IPS-11a (cell line): ENCODE results near the gene PLXNB1.

ENCODE experiments used
- H3K4me3 ChIP-seq: one replicate; pipeline ENCODE4 v1.5.1; 2013; ENCODE audit warnings: low read depth, low read length, control low read depth

PLXNB1 gene

GRCh38 chr3:48420561-48420960, 9.3 kb downstream of the PLXNB1 start:
- no peak overlapping the region for H3K4me3 ChIP-seq

DNA sequence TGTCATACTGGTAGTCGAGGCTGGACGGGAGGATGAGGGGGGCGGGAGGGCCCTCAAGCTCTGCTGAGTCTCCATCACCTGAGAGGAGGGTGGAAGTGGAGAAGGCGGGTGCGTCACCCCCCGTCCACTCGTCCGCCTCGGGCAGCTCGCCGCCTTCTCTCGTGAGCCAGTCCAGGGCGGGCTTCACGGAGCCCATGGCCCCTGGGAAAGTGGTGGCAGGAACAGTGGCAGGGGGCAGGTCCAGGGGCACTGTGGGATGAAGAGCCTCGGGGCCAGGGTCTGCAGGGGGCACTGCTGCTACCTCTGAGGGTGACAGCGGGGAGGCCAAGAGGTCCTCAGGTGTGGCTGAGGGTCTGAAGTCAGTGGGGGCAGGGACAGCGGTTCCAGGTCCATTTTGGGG, 10.3 kb downstream of the PLXNB1 start:
- no peak overlapping the region for H3K4me3 ChIP-seq

DNA sequence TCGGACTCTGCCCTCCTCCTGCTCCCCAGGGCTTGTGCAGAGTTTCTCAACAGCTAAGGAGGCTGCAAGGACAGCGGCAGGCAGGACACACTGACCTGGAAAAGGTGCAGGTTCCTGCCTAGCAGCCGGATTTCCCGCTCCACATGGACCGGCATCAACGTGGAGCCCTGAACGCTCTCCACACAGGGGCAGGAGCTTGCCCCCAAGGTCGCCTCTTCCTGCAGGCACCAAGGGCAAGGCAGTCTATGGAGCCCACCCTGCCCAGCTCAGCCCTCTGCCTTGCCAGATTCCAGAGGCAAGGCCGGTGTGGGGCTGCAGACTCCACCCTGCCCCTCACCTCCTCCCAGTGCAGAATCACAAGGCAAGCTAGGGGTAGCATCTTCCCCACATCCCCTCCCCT, 10.7 kb downstream of the PLXNB1 start:
- H3K4me3 ChIP-seq = no peak overlapping the region

DNA sequence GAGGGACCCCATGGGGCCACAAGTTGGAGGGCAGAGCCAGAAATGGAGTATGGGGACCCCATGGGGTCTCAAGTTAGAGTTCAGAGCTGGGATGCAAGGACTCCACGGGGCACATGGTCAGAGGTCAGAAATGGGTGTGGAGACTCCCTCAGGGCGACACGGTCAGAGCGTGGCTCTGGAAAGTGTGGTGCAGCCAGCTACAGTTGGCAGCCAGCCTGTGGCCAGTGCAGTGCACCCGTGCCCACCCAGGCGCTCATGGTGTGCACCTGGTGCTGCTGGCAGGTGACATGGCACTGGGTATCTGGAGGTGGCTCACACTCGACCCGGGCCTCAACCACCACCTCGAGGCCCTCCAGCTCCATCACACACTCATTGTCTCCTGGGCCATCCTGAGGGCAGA, 11.2 kb downstream of the PLXNB1 start:
- H3K4me3 ChIP-seq = no peak overlapping the region

GRCh38 chr3:48418140-48418539, 11.7 kb downstream of the PLXNB1 start:
- H3K4me3 ChIP-seq = no peak overlapping the region

DNA sequence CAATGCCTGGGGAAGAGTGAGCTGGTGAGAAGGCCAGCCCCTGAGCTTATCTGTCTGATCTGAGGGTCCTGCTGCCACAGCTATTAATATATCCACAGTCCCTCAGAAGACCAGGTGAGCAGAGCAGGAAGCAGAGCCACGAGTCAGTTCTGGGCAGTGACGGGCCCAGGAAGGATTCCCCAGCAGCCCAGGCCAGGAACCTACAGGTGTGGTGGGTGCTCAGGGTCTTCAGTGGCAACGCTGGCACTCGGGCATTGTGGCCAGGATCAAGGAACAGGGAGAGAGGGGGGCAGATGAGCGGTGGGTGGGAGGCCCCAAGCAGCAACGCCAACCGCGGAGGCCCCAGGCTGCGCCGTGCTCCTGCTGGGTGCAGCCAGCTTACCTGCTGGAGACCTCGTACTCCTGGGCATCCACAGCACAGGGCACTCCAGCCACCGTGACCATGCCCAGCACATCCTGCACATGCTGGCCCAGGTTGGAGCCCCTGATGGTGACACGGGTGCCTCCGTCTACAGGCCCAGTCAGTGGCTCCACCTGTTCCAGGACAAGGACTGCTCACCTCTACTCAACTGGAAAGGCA, 12.3 kb downstream of the PLXNB1 start:
- H3K4me3 ChIP-seq = no peak overlapping the region

GRCh38 chr3:48416546-48416945, 13.3 kb downstream of the PLXNB1 start:
- H3K4me3 ChIP-seq = no peak overlapping the region

- no peak overlapping the region for H3K4me3 ChIP-seq
These were observed 13.8 kb downstream of the PLXNB1 start for GRCh38 chr3:48416091-48416505.

DNA sequence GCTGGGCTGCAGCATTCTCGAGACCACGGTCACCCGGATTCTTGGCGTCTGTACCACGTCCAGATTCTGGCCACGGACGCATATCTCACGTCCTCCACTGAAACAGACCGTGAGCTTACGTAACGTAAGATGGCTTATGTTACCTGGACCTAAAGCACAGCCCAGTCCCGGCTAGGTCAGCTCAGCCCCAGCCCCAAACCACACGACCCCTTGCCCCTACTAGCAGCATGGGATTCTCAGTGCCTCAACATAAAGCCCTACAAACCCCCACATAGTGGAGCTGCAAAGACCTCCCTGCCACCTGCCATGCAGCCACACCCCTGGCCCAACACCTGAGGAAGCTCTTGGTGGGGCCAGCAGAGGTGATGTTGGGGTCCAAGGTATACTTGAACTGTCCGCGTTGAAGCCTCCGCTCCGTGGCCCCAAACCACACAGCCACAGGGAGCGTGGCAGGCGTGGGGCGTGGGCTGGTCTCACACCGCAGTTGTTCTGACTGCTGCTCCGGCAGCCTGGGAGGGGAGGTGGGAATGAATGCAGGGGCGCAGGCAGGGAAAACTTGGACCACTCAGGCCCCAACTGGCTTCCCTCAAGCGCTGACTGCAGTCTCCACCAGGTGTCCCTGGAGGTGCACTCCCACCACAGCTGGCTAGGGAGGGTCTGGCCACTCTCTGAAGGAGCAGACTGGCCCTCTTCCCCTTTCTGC, 14.5 kb downstream of the PLXNB1 start:
- no peak overlapping the region for H3K4me3 ChIP-seq

- H3K4me3 ChIP-seq = no peak overlapping the region
These were observed 15.3 kb downstream of the PLXNB1 start for GRCh38 chr3:48414376-48415250.

GRCh38 chr3:48413611-48414010, 16.3 kb downstream of the PLXNB1 start:
- no peak overlapping the region for H3K4me3 ChIP-seq

DNA sequence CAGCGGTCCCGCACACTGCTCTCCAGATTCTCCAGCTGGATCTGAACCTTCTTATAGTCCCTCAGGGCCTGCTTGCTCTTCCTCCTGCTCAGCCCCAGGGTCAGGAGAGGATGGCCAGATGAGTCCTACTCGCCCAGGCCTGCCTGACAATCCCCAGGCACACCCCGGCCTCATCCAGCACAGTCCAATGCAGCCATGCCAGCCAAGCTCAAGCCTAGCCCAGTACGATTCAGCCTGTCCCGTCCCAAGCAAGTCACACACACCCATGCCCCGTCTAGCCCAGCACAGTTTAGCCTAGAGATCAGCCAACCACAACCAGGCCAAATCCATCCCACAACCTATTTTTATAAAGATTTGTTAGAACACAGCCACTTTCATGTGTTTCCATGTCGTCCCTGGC, 16.8 kb downstream of the PLXNB1 start:
- no peak overlapping the region for H3K4me3 ChIP-seq

DNA sequence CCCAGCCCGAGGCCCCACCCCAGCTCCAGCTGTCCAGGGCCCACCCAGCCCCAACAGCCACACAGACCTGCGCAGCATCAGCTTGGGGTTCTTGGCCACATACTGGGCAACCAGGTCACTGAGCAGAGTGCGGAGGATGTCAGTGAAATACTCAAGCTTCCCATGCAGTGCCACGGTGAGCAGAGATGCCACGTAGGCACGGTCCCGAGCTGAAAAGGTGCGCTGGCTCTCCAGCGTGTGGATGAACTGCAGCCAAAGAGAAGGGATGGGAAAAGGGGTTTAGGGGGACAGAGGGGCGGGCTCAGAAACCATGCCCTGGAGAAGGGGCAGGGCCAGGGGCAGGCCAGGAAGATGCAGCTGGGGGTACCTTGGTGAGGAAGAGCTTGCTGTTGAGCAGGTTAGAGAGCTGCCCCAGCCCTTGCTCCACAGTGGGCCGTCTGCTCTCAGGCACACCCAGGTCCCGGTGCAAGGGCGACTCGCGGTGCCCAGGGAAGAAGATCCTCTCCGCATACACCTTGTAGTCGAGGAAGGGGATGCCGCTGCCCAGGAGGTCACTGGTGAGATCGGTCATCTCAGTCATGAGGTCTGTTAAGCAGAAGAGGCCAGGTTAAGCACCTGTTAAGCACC, 17.4 kb downstream of the PLXNB1 start:
- no peak overlapping the region for H3K4me3 ChIP-seq

GRCh38 chr3:48411606-48412374, 18.1 kb downstream of the PLXNB1 start:
- H3K4me3 ChIP-seq = no peak overlapping the region

GRCh38 chr3:48411041-48411588, 18.8 kb downstream of the PLXNB1 start:
- H3K4me3 ChIP-seq = no peak overlapping the region

GRCh38 chr3:48410205-48411040, 19.5 kb downstream of the PLXNB1 start:
- H3K4me3 ChIP-seq = no peak overlapping the region

- H3K4me3 ChIP-seq = no peak overlapping the region
These were observed 20.3 kb downstream of the PLXNB1 start for GRCh38 chr3:48409291-48410201.

DNA sequence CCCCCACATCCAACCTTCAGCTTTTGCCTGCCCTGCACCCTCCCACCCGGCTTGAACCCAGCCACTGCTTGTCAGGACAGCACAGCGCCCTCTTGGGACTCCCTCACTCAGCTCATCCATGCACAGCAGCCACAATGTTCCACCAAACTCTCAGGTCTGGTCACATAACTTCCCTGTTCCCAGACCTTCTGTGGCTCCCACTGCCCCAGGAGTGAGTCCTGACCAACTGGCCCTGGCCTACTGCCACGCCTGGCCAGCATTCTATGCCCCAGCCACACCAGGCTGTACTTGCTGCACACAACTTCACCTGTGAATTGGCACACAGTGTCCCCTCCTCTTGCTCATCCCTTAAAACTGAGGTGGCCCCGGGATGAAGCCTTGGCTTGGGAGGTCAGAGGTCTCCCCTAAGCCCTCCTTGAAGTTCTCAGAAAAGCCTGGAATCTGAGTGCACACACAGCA, 21.0 kb downstream of the PLXNB1 start:
- no peak overlapping the region for H3K4me3 ChIP-seq
